Left colon (tissue), 2 donors: ENCODE results near the gene DCAF6. TPM values are rescaled to one million over a fixed set of nuclear protein-coding genes. Genes with fewer than 3 reads are reported as not detected.

ENCODE experiments used
- ATAC-seq: fragments of 200-7000 bp; cut with Tn5 transposase; one replicate; pipeline ENCODE4 v1.9.1; 2020; ENCODE audit warnings: mild to moderate bottlenecking, moderate library complexity
- DNase-seq, 2 donors: peaks; one replicate each; pipeline ENCODE4 v3.0.0-alpha.2; 2020
- intact Hi-C, 2 donors: fragments of 100-400 bp; cut with DNase I in 1 of 2; cut with micrococcal nuclease in 1 of 2; formaldehyde crosslinking; loops; one replicate each; pipeline versions ENCODE4 v1.11.2 to v1.14.0; 2022; cut with DNase I, micrococcal nuclease
- microRNA-seq, 2 donors: library from miRNA; unstranded; fragments of <30 nt; microRNA quantifications; one replicate each; pipeline versions ENCODE4 v1.1.0 to v1.2.0, GENCODE V29; 2020
- total RNA-seq, 2 donors: library from RNA; stranded (reverse); fragmentation: NEBNext Ultra II Directional; extraction: Animal tissue kit (Norgen Biotek cat#: 25700); gene quantifications; one replicate each; pipeline ENCODE4 v1.2.1, GENCODE V29; 2021
- donor health status: DM: no; HTN: no; CAD: no.
- donor health status: DM: yes; HTN: yes; CAD: no.

DCAF6 gene
- total RNA-seq, 2 donors from 2014 or later, result 60.0 to 60.2 TPM

DNA sequence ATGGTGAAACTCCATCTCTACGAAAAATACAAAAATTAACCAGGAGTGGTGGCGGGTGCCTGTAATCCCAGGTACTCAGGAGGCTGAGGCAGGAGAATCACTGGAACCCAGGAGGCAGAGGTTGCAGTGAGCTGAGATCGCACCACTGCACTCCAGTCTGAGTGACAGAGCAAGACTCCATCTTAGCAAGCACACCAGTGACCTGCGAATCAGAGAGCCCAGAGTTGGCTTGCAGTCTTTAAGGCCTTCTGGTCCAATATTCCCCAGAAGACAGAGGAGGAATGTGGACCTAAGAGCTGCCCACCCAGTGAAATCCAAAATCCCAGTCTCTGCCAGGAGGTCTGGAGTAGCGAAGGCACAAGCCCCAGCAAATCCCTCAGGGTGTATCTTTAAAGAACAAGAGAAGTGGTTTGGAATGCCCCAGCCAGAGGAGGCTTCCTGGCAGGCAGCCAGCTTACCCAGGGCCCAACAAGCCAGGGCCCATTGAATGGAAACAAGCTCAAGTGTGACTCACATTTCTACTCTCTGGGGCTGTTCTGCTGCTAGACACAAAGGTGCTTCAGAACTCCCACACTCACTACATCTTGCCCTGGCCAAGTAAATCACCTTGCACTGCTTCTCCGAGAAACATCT is 176.3 kb downstream of the DCAF6 start:
- DNase-seq (no peak), ATAC-seq (no peak)
- intact Hi-C loops, result no loop called here

DNA sequence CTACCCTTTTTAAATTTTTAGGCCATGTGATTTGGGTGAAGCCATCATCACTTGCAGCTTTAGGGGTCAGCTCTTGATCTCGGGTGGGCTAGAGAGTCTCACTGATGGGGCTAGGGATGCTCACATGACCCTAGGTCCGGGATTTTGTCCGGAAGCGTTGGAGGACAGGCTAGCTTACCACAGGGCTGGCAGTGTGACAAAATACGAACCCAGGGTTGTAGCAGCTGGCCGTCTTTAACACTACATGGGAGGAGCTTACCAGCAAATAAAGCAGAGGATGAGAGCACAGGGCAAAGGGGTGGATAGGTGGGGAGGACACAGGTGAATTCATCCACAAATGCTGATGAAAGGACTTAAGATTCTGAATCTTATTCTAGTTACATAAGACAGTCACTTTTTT is 178.4 kb downstream of the DCAF6 start:
- intact Hi-C loops, result no loop called here
- peak in 1 of 2 donors; percentile 49 for DNase-seq
- peak; percentile 67 for ATAC-seq

DNA sequence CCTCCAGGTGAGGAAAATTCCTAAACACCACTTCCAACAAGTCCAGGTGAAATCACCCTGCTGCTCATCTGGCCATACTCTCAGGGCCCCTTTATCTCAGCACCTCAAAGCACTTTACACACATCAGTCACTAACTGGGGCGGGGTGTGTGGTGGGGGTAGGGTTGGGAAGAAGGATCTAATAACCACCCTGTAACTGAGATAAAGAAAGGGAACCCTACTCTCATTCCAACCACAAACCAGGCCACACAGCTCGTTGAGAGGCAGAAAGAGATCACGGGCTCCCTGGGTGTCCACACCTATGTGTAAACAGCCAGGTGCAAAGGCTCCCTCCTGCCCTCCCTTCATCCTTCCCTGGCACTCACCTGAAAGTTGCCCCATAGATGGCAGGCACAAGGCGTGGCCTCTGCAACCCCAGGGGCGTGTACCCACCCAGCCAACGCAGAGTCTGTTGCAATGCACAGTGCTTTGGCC is 179.9 kb downstream of the DCAF6 start:
- DNase-seq (peak; percentile 63 to 79), ATAC-seq (peak; percentile 97)
- intact Hi-C loops, result no loop called here

DNA sequence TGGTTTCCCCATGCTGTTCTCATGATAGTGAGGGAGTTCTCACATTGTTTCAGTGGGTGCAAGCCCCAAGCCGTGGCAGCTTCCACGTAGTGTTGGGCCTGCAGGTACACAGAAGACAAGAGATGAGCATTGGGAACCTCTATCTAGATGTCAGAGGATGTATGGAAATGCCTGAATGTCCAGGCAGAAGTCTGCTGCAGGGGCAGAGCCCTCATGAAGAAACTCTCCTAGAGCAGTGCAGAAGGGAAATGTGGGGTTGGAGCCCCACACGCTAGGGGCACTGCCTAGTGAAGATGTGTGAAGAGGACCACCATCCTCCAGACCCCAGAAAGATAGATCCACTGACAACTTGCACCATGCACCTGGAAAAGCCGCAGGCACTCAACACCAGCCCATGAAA is 183.3 kb downstream of the DCAF6 start:
- DNase-seq (no peak), ATAC-seq (no peak)
- intact Hi-C loops, result no loop called here

DNA sequence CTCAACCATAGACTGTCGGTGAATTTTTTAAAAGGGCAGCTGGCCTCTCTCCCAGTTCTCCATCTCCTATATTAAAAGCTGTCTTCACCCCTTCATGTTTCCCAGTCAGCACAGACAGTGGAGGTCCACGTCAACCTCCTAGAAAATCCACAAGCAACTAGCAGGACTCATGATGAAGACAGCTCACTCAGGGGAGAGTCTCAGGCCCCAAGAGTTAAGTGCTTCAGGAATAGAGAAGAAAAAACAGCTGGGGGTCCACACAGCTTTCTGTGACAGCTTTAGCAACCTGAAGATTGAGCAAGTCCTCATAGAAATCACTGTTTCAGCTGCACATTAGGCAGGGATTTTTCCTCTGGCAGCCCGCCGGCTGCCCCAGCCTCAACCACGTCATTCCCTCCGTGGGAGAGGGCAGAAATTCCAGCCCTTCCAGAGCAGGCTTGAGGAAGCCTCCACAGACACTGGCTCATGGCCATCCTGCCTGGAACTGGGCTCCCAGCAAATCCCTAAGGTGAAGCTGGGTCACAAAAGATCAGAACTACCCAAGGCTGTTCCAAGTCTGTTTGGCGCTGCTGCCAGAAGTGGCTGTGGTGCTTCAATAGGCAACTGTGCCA is 185.0 kb downstream of the DCAF6 start:
- intact Hi-C loops, result no loop called here
- ATAC-seq (no peak), DNase-seq (peak; percentile 40)

DNA sequence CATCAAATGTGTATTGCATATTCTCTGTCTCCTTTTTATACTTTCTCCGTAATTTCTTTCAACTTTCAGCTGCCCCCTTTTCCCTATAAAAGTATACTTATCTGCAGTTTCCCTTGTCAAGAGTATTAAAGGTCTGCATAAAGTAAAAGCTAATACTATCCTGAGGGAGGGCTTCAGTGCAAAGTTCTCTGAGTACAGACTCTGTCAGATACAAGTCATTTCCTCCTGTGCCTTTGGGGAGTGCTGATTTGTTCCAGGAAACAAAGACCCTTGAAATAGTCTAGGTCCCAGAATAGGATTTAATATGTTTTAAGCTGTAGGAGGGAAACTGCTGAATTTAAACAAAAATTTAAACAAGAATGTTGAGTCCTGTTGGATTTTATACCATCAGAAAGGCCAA is 188.6 kb downstream of the DCAF6 start:
- intact Hi-C loops, result no loop called here
- DNase-seq (no peak), ATAC-seq (no peak)

Small RNAs within 50 kb of the gene (microRNA-seq; reads per million reads assigned to microRNA genes)
- 0 reads per million in 2 donors for gene MIR1255B2

Other genes starting within 250 kb of the DCAF6 start
- 100 to 1,000 TPM; 117 to 118 TPM for gene MPZL1, start 214.7 kb upstream of the DCAF6 start, total RNA-seq
- under 1 TPM; 0.42 to 0.64 TPM for gene ADCY10, start 22.5 kb upstream of the DCAF6 start, total RNA-seq
- 100 to 1,000 TPM; 162 to 164 TPM for gene MPC2, start 389 bp downstream of the DCAF6 start, total RNA-seq
- gene GPR161, start 200.2 kb downstream of the DCAF6 start, total RNA-seq, result 1 to 10 TPM; 3.4 to 7.2 TPM
- 10 to 100 TPM; 33.5 to 36.3 TPM for gene TIPRL, start 242.3 kb downstream of the DCAF6 start, total RNA-seq